Neural crest cell (in vitro differentiated cells): Measurements from ENCODE around the gene GPR39. TPM values are rescaled to one million over a fixed set of nuclear protein-coding genes. Genes with fewer than 3 reads are reported as not detected.
A peak's percentile ranks its signal among the peaks of the same experiment; 100 is the strongest.

Experiments used
- DNase-seq: peaks from one replicate; pipeline ENCODE4 v3.0.0; 2021; ENCODE audit warnings: low read depth, mixed read lengths, low spot score
- H3K27ac Mint-ChIP-seq: one replicate; pipeline ENCODE4 v1.8.0; 2021; ENCODE audit warnings: mild to moderate bottlenecking, mixed read lengths; ENCODE audit not compliant: unreplicated experiment
- H3K27me3 Mint-ChIP-seq: 2 replicates; pipeline ENCODE4 v1.8.0; 2021; ENCODE audit warnings: low read depth, mild to moderate bottlenecking, mixed read lengths
- H3K36me3 Mint-ChIP-seq: 2 replicates; pipeline ENCODE4 v1.8.0; 2021; ENCODE audit warnings: low read depth, mild to moderate bottlenecking, mixed read lengths
- H3K4me1 Mint-ChIP-seq: 2 replicates; pipeline ENCODE4 v1.8.0; 2021; ENCODE audit warnings: mixed read lengths
- H3K4me3 Mint-ChIP-seq: one replicate; pipeline ENCODE4 v1.8.0; 2021; ENCODE audit warnings: mild to moderate bottlenecking, mixed read lengths
- H3K9me3 Mint-ChIP-seq: 2 replicates; pipeline ENCODE4 v1.8.0; 2021; ENCODE audit warnings: mixed read lengths
- long read RNA-seq: library from polyadenylated mRNA; unstranded; transcript quantifications from one replicate; pipeline ENCODE4 v2.0.0, GENCODE V29; 2020
- total RNA-seq: library from RNA; stranded (reverse); gene quantifications from 2 replicates; pipeline ENCODE4 v1.2.1, GENCODE V29; 2021
- TF ChIP-seq, protein P1 (sequence below): fragments of 200-600 bp; sonication (generic); conservative IDR thresholded peaks from 2 replicates; pipeline ENCODE4 v1.5.0; 2021; ENCODE audit warnings: antibody characterized with exemption, mild to moderate bottlenecking

The GPR39 gene
- total RNA-seq: 0.25 and 0.35 TPM in 2 replicates
- long read RNA-seq, partial matches to known transcripts: 0 of 2 reads
- long read RNA-seq, other reads (novel, unspliced or antisense): 2 of 2 reads

DNA sequence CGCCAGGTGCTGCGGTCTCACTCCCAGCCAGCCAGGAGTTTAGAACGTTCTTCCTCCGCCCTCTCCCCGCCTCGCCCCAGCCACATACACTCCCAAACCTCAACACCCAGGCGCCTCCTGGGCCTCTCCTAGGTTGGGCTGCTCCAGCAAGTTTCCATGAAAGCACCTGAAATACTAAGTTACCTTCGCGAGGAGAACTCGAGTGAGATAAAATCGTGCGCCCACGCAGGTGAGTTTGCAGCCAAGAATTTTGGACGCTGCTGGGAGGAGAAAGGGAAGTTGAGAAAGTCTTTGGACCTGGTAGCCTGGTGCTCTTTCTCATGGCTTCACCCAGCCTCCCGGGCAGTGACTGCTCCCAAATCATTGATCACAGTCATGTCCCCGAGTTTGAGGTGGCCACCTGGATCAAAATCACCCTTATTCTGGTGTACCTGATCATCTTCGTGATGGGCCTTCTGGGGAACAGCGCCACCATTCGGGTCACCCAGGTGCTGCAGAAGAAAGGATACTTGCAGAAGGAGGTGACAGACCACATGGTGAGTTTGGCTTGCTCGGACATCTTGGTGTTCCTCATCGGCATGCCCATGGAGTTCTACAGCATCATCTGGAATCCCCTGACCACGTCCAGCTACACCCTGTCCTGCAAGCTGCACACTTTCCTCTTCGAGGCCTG lies at the start of gene GPR39:
TSS of gene GPR39 (plus strand) at position 83 of the 673 bp plus-strand sequence.
- Mint-ChIP-seq H3K27me3 (peaks cover 46% of the 10 kb centered on the region), H3K4me3 (peak within 1 kb of the TSS; percentile 86), H3K4me1 (peaks cover 4% of the 10 kb centered on the region), H3K36me3 (no peaks in the 10 kb centered on the region), H3K9me3 (no peaks in the 10 kb centered on the region), H3K27ac (no peak within 1 kb of the TSS)
- TF ChIP-seq, protein P1, sequence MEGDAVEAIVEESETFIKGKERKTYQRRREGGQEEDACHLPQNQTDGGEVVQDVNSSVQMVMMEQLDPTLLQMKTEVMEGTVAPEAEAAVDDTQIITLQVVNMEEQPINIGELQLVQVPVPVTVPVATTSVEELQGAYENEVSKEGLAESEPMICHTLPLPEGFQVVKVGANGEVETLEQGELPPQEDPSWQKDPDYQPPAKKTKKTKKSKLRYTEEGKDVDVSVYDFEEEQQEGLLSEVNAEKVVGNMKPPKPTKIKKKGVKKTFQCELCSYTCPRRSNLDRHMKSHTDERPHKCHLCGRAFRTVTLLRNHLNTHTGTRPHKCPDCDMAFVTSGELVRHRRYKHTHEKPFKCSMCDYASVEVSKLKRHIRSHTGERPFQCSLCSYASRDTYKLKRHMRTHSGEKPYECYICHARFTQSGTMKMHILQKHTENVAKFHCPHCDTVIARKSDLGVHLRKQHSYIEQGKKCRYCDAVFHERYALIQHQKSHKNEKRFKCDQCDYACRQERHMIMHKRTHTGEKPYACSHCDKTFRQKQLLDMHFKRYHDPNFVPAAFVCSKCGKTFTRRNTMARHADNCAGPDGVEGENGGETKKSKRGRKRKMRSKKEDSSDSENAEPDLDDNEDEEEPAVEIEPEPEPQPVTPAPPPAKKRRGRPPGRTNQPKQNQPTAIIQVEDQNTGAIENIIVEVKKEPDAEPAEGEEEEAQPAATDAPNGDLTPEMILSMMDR: no peak
- no peak for DNase-seq

DNA sequence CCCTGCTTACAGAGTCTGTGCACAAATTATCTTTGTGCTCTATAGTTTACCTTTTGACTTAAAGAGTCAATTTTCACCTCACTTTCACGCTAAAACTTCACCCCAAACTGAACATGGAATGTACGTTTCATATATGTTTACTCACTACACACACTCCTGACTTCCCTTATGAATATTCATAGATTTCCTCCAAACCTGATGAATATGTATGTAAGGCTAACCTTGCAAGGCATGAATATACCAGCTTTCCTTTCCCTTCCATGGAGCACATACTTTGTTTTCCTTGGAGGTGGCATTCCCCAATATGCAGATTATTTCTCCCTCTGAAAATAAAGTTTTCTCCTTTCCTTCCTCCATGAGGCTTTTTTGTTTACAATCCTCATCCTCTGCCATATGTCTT lies 48.4 kb upstream of the GPR39 start:
- Mint-ChIP-seq H3K36me3 (peaks cover 9% of the 10 kb centered on the region), H3K4me1 (no peaks in the 10 kb centered on the region), H3K4me3 (no peak overlapping the region), H3K27ac (no peak overlapping the region), H3K9me3 (peaks cover 16% of the 10 kb centered on the region), H3K27me3 (no peaks in the 10 kb centered on the region)
- TF ChIP-seq, protein P1: no peak
- DNase-seq: no peak

DNA sequence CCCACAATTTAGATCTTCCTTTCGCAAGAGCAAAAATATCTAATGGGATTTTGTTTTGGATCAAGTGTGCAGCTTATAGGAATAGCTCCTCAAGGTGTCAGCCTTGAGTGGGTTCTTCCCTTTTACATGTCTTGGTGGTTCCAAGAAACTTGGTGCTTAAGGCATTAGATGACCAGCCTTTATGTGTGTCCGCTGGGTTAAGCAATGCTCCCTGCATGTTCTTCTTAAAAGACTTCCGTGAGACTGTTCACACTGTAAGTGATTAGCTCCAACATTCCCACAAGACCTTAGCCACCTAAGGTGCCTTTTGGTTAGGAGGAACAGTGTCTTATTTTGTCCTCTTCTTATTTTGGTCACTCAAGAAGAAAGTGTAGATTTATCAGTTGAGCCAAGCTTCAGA lies 44.3 kb upstream of the GPR39 start:
- H3K27me3 Mint-ChIP-seq: no peaks in the 10 kb centered on the region
- TF ChIP-seq, protein P1: no peak
- DNase-seq: no peak
- no peaks in the 10 kb centered on the region for H3K36me3 Mint-ChIP-seq
- no peak overlapping the region for H3K27ac Mint-ChIP-seq
- peaks cover 6% of the 10 kb centered on the region for H3K9me3 Mint-ChIP-seq
- H3K4me1 Mint-ChIP-seq: no peaks in the 10 kb centered on the region
- H3K4me3 Mint-ChIP-seq: no peak overlapping the region

DNA sequence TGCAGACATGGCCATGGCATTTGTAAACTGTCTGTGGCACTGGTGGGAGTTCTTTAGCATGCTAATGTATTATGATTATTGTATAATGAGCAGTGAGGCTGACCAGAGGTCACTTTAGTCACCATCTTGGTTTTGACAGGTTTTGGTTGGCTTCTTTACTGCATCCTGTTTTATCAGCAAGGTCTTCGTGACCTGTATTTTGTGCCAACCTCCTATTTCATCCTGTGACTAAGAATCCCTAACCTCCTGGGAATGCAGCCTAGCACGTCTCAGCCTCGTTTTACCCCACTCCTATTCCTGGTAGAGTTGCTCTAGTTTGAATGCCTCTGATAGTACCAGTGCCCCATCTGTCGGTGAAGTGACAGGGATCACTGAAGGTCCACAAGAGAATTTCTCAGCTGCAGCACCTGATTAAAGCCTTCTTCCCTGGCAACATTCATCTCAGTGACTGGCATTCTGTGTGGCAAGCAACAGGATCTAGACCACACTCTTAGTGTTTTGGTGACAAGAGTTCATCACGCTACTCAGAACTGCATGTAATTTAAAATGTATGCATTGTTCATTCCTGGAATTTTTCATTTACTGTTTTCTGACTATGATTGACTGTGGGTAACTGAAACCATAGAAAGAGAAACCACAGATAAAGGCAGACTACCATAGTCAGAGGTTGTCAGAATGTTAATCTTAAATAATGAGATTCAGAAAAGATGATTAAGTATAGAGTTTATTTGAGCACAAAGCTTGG lies 43.0 kb upstream of the GPR39 start:
- peak overlapping the region; percentile 81 for H3K27ac Mint-ChIP-seq
- TF ChIP-seq, protein P1: no peak

DNA sequence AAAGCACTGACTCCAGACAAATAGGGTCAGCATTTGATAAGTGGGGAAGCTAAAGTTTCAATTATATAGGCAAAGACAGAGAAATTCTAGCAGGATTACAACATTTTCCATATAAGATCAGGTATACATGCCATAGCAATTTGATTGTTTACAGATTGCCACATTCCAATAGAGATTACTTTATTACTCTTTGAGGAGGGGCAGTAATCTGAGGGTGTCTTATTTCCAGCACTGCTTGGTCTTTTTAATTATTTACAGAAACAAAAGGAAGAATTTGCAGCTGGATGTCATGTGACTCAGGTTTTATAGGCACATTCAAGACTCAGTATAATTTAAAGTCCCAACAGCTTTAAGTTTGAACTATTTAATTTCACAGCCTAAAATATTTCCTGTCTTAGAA lies 42.5 kb upstream of the GPR39 start:
- H3K27me3 Mint-ChIP-seq: no peaks in the 10 kb centered on the region
- no peaks in the 10 kb centered on the region for H3K4me1 Mint-ChIP-seq
- H3K9me3 Mint-ChIP-seq: peaks cover 6% of the 10 kb centered on the region
- no peak for DNase-seq
- H3K27ac Mint-ChIP-seq: no peak overlapping the region
- TF ChIP-seq, protein P1: no peak
- H3K4me3 Mint-ChIP-seq: no peak overlapping the region
- no peaks in the 10 kb centered on the region for H3K36me3 Mint-ChIP-seq

More for the DNA sequence above, 43.0 kb upstream of the GPR39 start:
- Mint-ChIP-seq H3K36me3 (no peaks in the 10 kb centered on the region), H3K9me3 (peaks cover 6% of the 10 kb centered on the region), H3K4me3 (no peak overlapping the region), H3K4me1 (no peaks in the 10 kb centered on the region), H3K27me3 (no peaks in the 10 kb centered on the region)
- no peak for DNase-seq
